Activated B cell treated with CpG ODN at 0.5 μM for 24 hours (primary cell): Measurements from ENCODE around the gene BMP6. TPM values are rescaled to one million over a fixed set of nuclear protein-coding genes. Genes with fewer than 3 reads are reported as not detected.

ENCODE experiments used
- ATAC-seq: fragments of 200-7000 bp; cut with Tn5 transposase; one replicate; pipeline ENCODE4 v1.10.0; 2021; ENCODE audit warnings: low read depth, mild to moderate bottlenecking, moderate library complexity
- CTCF ChIA-PET: fragments of 350-600 bp; sonication (Branson Sonifier 250); formaldehyde crosslinking; loops from one replicate; lab custom pipeline; 2021; ENCODE audit warnings: antibody characterized with exemption; lab: Charles Lee
- POLR2A ChIA-PET: fragments of 350-600 bp; sonication (Branson Sonifier 250); formaldehyde crosslinking; loops from one replicate; lab custom pipeline; 2021; ENCODE audit warnings: antibody characterized with exemption; lab: Charles Lee
- DNase-seq: peaks from one replicate; pipeline ENCODE4 v3.0.0; 2022
- H3K27ac Mint-ChIP-seq: one replicate; pipeline ENCODE4 v1.8.0; 2020; ENCODE audit warnings: mixed read lengths
- H3K27me3 Mint-ChIP-seq: one replicate; pipeline ENCODE4 v1.8.0; 2021; ENCODE audit warnings: mixed read lengths
- H3K36me3 Mint-ChIP-seq: one replicate; pipeline ENCODE4 v1.8.0; 2021; ENCODE audit warnings: low read depth, mixed read lengths
- H3K4me1 Mint-ChIP-seq: one replicate; pipeline ENCODE4 v1.8.0; 2021; ENCODE audit warnings: mixed read lengths
- H3K4me3 Mint-ChIP-seq: one replicate; pipeline ENCODE4 v1.8.0; 2020; ENCODE audit warnings: mild to moderate bottlenecking, mixed read lengths
- H3K9me3 Mint-ChIP-seq: one replicate; pipeline ENCODE4 v1.8.0; 2020; ENCODE audit warnings: mixed read lengths
- intact Hi-C: fragments of 100-400 bp; cut with micrococcal nuclease; formaldehyde crosslinking; loops from one replicate; pipeline ENCODE4 v1.15.1; 2024
- total RNA-seq: library from RNA; stranded (reverse); gene quantifications from 2 replicates; pipeline ENCODE4 v1.2.3, GENCODE V29; 2022
- TF ChIP-seq, protein P1 (sequence below): fragments of 200-600 bp; IDR thresholded peaks from one replicate; pipeline ENCODE4 v1.8.0; 2022; ENCODE audit warnings: antibody characterized with exemption, mild to moderate bottlenecking

BMP6 gene
- total RNA-seq, 1 donor from 2014 or later = 0.75 TPM

DNA sequence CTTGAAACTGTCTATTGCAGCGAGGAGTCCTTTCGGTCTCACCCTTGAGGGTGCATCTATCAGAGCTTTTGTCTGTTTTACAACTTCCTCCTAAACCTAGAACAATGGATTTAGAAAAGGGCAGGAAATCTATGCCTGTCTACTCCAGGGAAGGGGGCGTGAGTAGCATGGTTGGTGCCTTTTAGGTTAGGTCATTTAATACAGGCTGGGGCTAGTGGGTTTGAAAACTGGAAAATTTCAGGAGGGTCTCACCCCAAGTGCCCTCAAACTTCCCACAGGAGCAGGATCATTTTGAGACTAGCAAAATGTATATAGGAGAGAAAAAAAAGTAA is 33.5 kb upstream of the BMP6 start:
- H3K4me3 Mint-ChIP-seq = no peak overlapping the region
- intact Hi-C loops = no loop called here
- H3K27ac Mint-ChIP-seq = no peak overlapping the region
- H3K36me3 Mint-ChIP-seq = no peaks in the 10 kb centered on the region
- no peak for DNase-seq
- H3K27me3 Mint-ChIP-seq = peaks cover 13% of the 10 kb centered on the region
- POLR2A ChIA-PET = no interaction called here
- no peak for ATAC-seq
- TF ChIP-seq, protein P1, sequence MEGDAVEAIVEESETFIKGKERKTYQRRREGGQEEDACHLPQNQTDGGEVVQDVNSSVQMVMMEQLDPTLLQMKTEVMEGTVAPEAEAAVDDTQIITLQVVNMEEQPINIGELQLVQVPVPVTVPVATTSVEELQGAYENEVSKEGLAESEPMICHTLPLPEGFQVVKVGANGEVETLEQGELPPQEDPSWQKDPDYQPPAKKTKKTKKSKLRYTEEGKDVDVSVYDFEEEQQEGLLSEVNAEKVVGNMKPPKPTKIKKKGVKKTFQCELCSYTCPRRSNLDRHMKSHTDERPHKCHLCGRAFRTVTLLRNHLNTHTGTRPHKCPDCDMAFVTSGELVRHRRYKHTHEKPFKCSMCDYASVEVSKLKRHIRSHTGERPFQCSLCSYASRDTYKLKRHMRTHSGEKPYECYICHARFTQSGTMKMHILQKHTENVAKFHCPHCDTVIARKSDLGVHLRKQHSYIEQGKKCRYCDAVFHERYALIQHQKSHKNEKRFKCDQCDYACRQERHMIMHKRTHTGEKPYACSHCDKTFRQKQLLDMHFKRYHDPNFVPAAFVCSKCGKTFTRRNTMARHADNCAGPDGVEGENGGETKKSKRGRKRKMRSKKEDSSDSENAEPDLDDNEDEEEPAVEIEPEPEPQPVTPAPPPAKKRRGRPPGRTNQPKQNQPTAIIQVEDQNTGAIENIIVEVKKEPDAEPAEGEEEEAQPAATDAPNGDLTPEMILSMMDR = no peak
- H3K4me1 Mint-ChIP-seq = no peaks in the 10 kb centered on the region
- H3K9me3 Mint-ChIP-seq = no peaks in the 10 kb centered on the region
- CTCF ChIA-PET = no interaction called here

DNA sequence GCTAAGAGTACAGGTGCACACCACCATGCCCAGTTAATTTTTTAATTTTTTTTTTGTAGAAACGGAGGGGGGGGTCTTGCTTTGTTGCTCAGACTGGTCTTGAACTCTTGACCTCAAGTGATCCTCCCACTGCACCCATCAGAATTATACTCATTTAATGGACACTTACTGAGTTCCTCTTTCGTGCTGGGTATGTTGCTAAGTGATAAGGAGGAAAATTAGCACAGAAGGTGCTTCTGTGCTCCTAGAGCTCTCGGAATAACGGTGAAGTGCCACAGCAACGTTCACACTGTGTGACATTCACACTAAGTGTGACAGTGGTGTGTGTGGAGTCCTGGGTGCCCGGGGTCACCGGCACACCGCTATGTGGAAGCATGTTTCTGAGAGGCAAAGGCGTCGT is 32.1 kb upstream of the BMP6 start:
- H3K27ac Mint-ChIP-seq = no peak overlapping the region
- H3K27me3 Mint-ChIP-seq = peaks cover 12% of the 10 kb centered on the region
- peaks cover 10% of the 10 kb centered on the region for H3K4me1 Mint-ChIP-seq
- no peak overlapping the region for H3K4me3 Mint-ChIP-seq
- no peaks in the 10 kb centered on the region for H3K9me3 Mint-ChIP-seq
- ChIA-PET POLR2A (no interaction called here), CTCF (no interaction called here)
- no peak for ATAC-seq
- DNase-seq = no peak
- TF ChIP-seq, protein P1 = no peak
- intact Hi-C loops = no loop called here
- H3K36me3 Mint-ChIP-seq = no peaks in the 10 kb centered on the region

DNA sequence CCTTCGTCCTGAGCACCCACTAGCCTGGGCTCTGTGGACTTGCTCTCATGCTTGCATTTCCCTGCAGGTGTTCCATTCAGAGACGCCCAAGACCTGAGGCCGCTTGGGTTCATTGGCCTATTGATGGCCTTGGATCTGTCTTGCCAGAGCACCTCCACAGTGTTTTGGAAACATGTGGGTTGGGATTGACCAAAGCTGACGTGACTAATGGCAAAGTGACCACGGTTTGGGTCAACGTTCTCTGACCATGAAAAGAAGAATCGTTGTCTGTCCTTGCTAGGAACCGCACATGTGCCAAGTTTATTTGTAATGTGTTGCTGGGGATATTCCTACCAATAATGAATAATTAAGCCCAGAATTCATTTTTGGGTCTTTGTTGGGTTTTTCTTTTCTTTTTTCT is 29.8 kb upstream of the BMP6 start:
- TF ChIP-seq, protein P1 = no peak
- Mint-ChIP-seq H3K36me3 (no peaks in the 10 kb centered on the region), H3K27me3 (peaks cover 8% of the 10 kb centered on the region), H3K4me3 (no peak overlapping the region), H3K4me1 (peaks cover 10% of the 10 kb centered on the region), H3K27ac (no peak overlapping the region), H3K9me3 (no peaks in the 10 kb centered on the region)
- ATAC-seq = no peak
- no peak for DNase-seq
- CTCF ChIA-PET = no interaction called here
- POLR2A ChIA-PET = no interaction called here
- intact Hi-C loops = no loop called here

DNA sequence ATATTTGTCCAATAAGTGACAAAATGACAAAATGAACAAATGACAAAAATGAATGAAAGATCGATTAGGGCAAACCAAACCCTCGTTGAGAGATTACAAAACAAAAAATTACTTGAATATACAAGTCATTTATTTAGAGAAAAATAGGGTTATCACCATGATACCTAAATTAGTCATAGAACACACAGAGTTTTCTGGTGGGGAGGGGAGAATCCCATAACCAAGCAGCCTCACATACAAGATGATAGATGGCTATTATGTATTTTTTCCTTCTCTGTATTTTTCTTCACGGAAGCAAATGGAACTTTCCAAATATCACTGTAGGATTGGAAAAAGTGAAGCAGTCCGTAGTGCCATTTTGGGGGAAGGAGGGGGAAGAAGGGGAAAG is 28.5 kb upstream of the BMP6 start:
- H3K27me3 Mint-ChIP-seq = peaks cover 7% of the 10 kb centered on the region
- no peaks in the 10 kb centered on the region for H3K36me3 Mint-ChIP-seq
- ATAC-seq = no peak
- CTCF ChIA-PET = no interaction called here
- H3K4me1 Mint-ChIP-seq = peaks cover 10% of the 10 kb centered on the region
- POLR2A ChIA-PET = no interaction called here
- H3K9me3 Mint-ChIP-seq = no peaks in the 10 kb centered on the region
- TF ChIP-seq, protein P1 = no peak
- no peak overlapping the region for H3K4me3 Mint-ChIP-seq
- no peak for DNase-seq
- H3K27ac Mint-ChIP-seq = no peak overlapping the region
- intact Hi-C loops = no loop called here

DNA sequence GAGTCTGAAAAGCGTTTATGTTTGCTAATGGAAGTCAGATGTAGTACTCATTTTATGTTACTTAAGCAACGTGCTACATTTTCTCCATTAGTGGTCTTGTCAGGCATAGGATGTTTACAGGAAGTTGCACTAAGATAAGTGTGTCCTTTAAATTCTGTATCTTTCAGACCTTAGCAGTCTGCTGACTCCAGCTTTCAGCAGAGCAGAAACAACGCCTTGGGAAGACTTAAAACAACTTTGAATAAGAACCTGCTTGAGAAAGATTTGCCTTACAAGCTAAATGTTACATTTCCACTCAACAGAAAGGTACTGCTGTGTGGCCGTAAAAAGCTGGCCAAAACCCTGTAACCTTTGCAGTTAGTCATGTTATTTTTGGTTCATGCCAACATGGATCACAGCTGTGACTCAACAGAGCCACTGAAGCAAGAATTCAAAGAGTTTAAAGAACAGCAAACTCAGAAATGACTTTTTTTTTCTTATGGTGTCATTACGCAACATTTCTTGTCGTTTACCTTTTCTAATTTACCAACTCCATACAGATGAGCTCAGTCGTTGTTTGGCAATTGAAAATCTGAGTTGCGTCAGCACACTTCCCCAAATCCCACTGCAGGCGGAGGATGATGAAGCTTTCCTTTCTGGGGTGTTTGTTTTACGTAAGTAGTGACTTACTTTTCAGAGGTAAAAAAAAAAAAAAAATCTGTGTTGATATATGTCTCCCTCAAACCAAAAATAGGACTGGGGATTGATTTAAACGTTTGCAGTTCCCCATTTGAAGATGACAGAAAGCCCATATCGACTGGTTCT is 27.9 kb upstream of the BMP6 start:
- no peaks in the 10 kb centered on the region for H3K36me3 Mint-ChIP-seq
- intact Hi-C loops = no loop called here
- DNase-seq (no peak), ATAC-seq (peak; percentile 42)
- H3K4me3 Mint-ChIP-seq = no peak overlapping the region
- ChIA-PET POLR2A (interaction anchor here (0.7 kb wide), 2 partner anchors 32 to 79 kb away, joined by 3 read pairs; no protein-coding TSS in a partner anchor), CTCF (no interaction called here)
- TF ChIP-seq, protein P1 = no peak
- peaks cover 7% of the 10 kb centered on the region for H3K27me3 Mint-ChIP-seq
- H3K9me3 Mint-ChIP-seq = no peaks in the 10 kb centered on the region
- H3K4me1 Mint-ChIP-seq = peaks cover 10% of the 10 kb centered on the region
- H3K27ac Mint-ChIP-seq = peak overlapping the region; percentile 7
